GM12872 (cell line): ENCODE results near the gene RPP25L.

Experiments used
- CTCF ChIP-seq: IDR thresholded peaks from 3 replicates; pipeline ENCODE4 v1.5.1; 2011; ENCODE audit warnings: low read depth, mild to moderate bottlenecking, low read length, moderate library complexity; ENCODE audit not compliant: insufficient read depth

Gene RPP25L

DNA sequence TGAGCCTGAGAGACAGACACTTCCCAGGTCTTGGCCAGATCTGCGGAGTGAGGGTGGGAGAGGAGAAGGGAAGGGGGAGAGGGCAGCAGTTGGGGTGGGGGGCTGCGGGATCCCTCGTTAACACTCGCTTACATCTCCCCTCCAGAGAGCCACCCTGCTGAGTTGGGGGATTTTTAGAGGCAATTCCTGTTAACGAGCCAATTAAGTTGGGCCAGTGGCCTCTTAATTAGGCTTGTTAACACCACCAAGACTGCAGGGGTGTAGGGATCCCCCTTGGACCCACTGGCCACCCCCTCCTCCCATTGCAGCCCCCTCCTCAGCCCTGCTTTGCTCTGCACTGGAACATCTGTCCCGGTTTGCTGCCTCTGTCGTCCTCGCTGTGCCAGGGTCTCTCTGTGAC is 46.0 kb downstream of the RPP25L start:
- TF ChIP-seq CTCF: no peak

DNA sequence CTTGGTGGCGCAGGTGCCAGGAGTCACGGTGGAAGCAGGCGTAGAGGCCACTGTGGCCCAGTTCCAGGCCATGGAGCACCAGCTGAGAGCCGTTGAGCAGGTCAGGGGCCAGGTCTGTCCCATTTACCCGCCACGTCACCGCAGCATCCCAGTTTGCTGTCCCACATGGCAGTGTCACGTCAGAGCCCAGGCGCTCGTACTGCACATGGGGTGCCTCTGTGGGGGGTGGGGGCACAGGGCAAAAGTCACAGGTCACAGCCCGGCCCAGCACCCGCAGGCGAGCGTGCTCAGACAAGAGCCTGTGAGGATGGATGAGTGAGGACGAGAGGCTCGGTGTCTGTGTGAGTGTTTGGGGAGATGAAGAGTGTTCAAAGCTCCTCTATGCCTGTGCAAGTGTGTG is 47.3 kb downstream of the RPP25L start:
- TF ChIP-seq CTCF: no peak

- no peak for TF ChIP-seq CTCF
Measured at GRCh38 chr9:34563262-34563661, 48.6 kb downstream of the RPP25L start.

DNA sequence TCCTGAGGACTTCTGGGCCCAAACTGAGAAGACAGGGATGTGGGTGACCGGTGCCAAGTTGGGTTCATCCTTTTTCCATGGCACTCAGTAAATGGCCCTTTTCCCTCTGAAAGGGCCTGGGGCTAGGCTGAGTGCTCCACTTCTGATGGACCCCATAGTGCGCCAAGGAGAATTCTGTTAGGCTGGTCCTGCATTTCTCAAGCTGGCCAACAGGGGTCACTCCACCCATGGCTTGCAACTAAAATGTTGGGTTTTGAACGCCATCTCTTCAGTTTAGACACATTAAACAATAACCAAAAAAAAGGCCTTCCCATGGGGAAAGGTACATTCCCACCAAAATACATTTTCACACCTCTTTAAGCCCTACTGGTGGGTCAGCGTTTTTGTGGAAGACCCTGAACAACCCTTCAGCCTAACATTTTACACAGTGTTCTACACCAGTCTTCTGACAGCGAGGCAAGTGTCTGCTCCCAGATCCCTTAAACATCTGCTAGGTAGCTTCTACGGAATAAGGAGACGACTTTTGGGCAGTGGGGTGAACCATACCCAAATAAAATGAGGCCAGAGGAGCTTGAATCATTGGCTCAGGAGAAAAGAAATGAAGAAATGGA is 49.7 kb downstream of the RPP25L start:
- peak; percentile 81 for TF ChIP-seq CTCF

GRCh38 chr9:34560599-34561214 is 51.2 kb downstream of the RPP25L start:
- TF ChIP-seq CTCF: no peak
